C4-2B (cell line): Measurements from ENCODE around the gene CASP3.
"Not testable (repeated sequence)": the region's sequence is repeated elsewhere in the genome, so short reads cannot be mapped to it uniquely, and the experiment has no call there.

Experiments used
- H3K27ac ChIP-seq: fragments of 450-650 bp; 2 replicates; pipeline ENCODE4 v1.5.1; 2017
- CTCF ChIP-seq: fragments of 450-650 bp; conservative IDR thresholded peaks from 2 replicates; pipeline ENCODE4 v1.5.1; 2017; ENCODE audit warnings: mild to moderate bottlenecking
- ZFX ChIP-seq: fragments of 450-650 bp; IDR thresholded peaks from 2 replicates; pipeline ENCODE4 v1.6.1; 2017

CASP3 gene

DNA sequence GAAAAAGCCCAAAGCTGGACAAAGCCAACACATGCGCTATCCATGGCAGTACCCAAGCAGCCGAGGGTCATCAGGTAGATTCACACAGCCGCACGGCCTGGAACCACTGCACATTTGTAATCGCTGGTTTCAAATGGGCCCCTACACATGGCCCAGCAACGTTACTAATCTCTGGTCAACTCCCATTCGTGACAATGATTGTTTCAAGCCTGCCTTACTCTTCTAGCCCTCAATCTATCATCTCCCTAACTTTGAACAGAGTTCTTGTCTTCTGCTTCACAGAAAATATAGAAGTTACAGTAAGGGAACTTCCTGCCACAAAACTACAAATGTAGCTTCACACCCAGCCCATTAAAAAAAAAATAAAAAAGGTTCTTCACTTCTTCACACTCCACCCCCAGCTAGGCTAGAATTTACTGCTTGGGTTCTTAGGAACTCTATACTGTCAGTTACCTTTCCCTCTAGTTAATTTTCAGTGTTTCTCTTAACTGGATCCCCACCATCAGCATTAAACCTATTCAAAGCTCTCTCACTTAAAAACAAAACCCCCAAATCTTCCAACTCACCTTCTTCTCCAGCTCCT lies 24.2 kb downstream of the CASP3 start:
- no peak overlapping the region for H3K27ac ChIP-seq
- TF ChIP-seq ZFX (no peak), CTCF (no peak)

GRCh38 chr4:184624504-184624903 lies 24.7 kb downstream of the CASP3 start:
- H3K27ac ChIP-seq = not testable (repeated sequence)

DNA sequence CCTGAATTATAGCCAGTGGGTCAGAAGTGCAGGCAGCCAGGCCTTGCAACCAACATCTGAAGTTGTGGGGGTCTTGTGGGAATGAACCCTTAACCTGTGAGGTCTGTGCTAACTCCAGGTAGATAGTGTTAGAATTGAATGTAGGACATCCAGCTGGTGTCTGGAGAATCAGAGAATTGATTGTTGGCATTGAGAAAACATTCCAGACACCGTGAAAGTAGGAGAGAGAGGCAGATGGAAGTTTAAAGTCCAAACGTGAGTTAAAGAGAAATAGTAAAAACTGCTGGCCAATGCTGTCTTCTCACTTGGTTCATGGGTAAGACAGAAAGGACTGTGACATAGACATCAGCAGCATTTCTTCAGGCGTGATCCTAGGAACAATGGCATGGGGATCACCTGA lies 27.7 kb downstream of the CASP3 start:
- TF ChIP-seq ZFX (no peak), CTCF (no peak)
- no peak overlapping the region for H3K27ac ChIP-seq

- no peak overlapping the region for H3K27ac ChIP-seq
- TF ChIP-seq ZFX = no peak
- no peak for TF ChIP-seq CTCF
Observed at GRCh38 chr4:184620212-184620867, 28.9 kb downstream of the CASP3 start.

DNA sequence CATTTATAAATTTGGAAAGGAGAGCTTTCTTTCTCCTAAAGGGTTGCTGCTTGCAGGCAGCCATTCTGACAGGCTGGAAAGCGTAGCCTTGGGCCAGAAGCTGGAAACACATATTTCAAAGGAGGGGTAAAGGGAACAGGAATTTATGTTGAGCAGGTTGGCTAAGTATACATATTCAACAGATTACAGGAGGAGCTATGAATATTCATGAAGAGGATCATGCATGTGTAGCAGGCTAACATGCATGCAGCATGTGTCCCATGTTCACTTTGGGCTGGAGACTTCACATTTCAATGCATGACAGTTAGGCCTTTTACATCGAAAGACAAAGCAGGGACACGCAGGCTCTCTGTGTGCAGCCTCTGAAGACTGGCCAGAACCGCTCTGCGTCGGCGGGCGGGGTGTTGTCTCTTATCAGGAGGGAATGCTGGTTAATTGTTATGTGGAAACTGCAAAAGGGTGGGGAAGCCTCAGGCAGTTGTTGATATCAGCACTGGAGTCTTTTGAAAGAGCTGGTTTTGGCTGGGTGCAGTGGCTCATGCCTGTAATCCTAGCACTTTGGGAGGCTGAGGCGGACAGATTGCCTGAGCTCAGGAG lies 31.5 kb downstream of the CASP3 start:
- no peak overlapping the region for H3K27ac ChIP-seq
- TF ChIP-seq CTCF (no peak), ZFX (no peak)

DNA sequence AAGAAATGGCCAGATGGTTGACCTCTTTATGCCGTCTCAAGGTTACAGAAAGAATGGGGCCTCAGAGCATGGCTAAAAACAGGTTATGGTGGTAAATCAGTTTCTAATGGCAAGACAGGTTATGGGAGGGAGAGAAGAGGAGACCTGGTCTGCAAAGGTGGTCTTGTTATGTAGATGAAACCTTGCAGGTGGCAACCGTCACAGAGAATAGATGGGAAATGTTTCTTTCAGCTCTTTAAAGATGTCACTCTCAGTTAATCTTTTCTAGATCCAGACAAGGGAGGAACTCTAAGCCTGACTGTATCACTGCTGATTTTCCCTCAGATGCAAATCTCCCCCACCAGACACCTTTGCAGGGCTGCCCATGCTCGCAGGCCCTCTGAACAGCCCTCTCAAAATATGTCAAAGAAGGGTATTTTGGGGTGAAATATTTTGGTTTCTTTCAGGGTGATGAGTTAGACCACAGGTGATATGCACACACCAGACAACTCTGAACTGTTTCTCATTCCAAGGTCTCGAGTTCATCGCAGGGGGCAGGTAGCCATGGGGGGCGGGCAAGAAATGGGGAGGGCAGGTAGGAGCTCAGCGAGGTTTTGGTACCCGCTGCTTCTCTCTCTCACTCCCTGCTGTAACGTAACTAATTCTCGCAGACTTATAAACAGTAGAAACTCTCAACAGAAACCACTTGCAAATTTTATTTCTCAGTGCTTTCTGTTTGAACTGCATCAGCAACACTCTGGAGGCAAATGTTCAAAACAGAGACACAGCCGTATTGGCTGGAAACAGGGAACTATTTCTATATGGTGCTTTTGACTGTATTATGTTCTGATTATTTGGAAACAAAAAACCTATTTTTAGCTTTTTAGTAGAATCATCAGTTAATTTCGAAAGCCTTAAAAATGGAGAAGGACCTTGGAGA lies 32.4 kb downstream of the CASP3 start:
- TF ChIP-seq ZFX (no peak), CTCF (no peak)
- H3K27ac ChIP-seq = no peak overlapping the region

GRCh38 chr4:184616168-184616567 lies 33.1 kb downstream of the CASP3 start:
- not testable (repeated sequence) for H3K27ac ChIP-seq

DNA sequence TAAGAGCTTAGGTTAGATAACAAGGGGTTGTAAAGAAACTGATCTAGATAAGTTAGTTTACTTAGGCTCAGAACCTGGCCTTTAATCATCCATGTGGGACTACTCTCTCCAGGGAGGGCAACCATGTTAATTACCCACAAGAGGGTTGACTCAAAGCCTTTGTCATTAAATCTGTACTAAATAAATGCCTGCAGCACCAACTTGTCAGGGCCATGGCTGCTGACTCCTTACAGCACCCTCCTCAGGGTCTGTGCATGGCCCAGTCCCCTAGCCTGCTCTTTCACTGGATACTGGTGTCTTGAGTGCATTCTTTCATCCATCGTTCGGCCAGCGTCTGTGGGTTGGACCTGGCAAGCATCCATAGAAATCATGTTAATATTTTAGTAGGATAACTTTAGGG lies 34.7 kb downstream of the CASP3 start:
- TF ChIP-seq ZFX (no peak), CTCF (no peak)
- no peak overlapping the region for H3K27ac ChIP-seq
